Endothelial cell of umbilical vein (primary cell): Measurements from ENCODE around the gene KANSL1L. TPM values are rescaled to one million over a fixed set of nuclear protein-coding genes. Genes with fewer than 3 reads are reported as not detected.

Experiments used
- BruUV-seq: library from RNA; stranded (reverse); fragments of 400-500 nt; replicated peaks from 2 replicates; lab custom pipeline; 2021; lab: Mats Ljungman, UMichigan
- CTCF ChIA-PET: fragments of 300-600, 350-600 bp; sonication (Branson Sonifier 250); formaldehyde crosslinking; loops from one replicate; lab custom pipeline; 2021; ENCODE audit warnings: antibody characterized with exemption, inconsistent platforms; lab: Charles Lee
- POLR2A ChIA-PET: fragments of 300-600, 350-600 bp; sonication (Branson Sonifier 250); formaldehyde crosslinking; loops from one replicate; lab custom pipeline; 2021; ENCODE audit warnings: antibody characterized with exemption, inconsistent platforms; lab: Charles Lee
- DNase-seq: peaks from one replicate; pipeline ENCODE4 v3.0.0-alpha.2; 2011; ENCODE audit warnings: low read depth, low spot score
- FAIRE-seq: peaks from 2 replicates; lab custom pipeline; 2011; peaks lifted over from hg19 to GRCh38; lab: Jason Lieb, UNC
- H2AFZ ChIP-seq: 2 replicates; pipeline ENCODE4 v1.6.0; 2012; ENCODE audit warnings: low read depth, low read length, control low read depth, inconsistent platforms
- H3K27ac ChIP-seq: 2 replicates; pipeline ENCODE4 v1.5.1; 2011; ENCODE audit warnings: low read depth, mild to moderate bottlenecking, control low read depth, low read length, moderate library complexity; ENCODE audit not compliant: insufficient read depth
- H3K27me3 ChIP-seq, 2 experiments: 2 replicates each; pipeline versions ENCODE4 v1.6.0 to v1.6.1; 2011; ENCODE audit warnings: low read length in 2 of 2, mixed read lengths in 1 of 2; ENCODE audit not compliant: control insufficient read depth in 2 of 2, insufficient read depth in 2 of 2
- H3K36me3 ChIP-seq, 2 experiments: 2 replicates in 1 of 2; 3 replicates in 1 of 2; pipeline ENCODE4 v1.5.1; 2011; ENCODE audit warnings: low read length in 2 of 2, mild to moderate bottlenecking in 1 of 2, moderate library complexity in 1 of 2; ENCODE audit not compliant: control insufficient read depth in 2 of 2, insufficient read depth in 2 of 2; ENCODE audit errors: extremely low read depth in 1 of 2
- H3K4me1 ChIP-seq: 3 replicates; pipeline ENCODE4 v1.5.1; 2011; ENCODE audit warnings: mild to moderate bottlenecking, low read length; ENCODE audit not compliant: control insufficient read depth, insufficient read depth; ENCODE audit errors: extremely low read depth
- H3K4me2 ChIP-seq: 2 replicates; pipeline ENCODE4 v1.6.1; 2011; ENCODE audit warnings: low read length, control low read depth, mixed read lengths; ENCODE audit not compliant: insufficient read depth
- H3K4me3 ChIP-seq, 3 experiments: fragments of 200-600 bp in 1 of 3; sonication (generic), shearing (Covaris generic) in 1 of 3; replicated peaks in 1 of 3; 2 replicates each; pipeline ENCODE4 v1.5.1; 2011 to 2016; ENCODE audit warnings: control low read depth in 3 of 3, low read length in 3 of 3, mild to moderate bottlenecking in 2 of 3, inconsistent platforms in 1 of 3, low read depth in 1 of 3, moderate library complexity in 1 of 3; ENCODE audit not compliant: insufficient read depth in 1 of 3
- H3K79me2 ChIP-seq: 2 replicates; pipeline ENCODE4 v1.6.0; 2012; ENCODE audit warnings: low read length, inconsistent platforms; ENCODE audit not compliant: control insufficient read depth, insufficient read depth
- H3K9ac ChIP-seq: replicated peaks from 2 replicates; pipeline ENCODE3; 2011; ENCODE audit warnings: low read length, control low read depth; ENCODE audit not compliant: insufficient read depth; ENCODE audit errors: extremely low read depth
- H3K9me1 ChIP-seq: replicated peaks from 3 replicates; pipeline ENCODE4 v1.6.0; 2011; ENCODE audit warnings: mild to moderate bottlenecking, low read length; ENCODE audit not compliant: control insufficient read depth, insufficient read depth; ENCODE audit errors: extremely low read depth
- H3K9me3 ChIP-seq: replicated peaks from 2 replicates; pipeline ENCODE4 v1.5.1; 2012; ENCODE audit warnings: low read length, inconsistent platforms; ENCODE audit not compliant: control insufficient read depth, insufficient read depth
- H4K20me1 ChIP-seq: replicated peaks from 2 replicates; pipeline ENCODE3; 2011; ENCODE audit warnings: mild to moderate bottlenecking, low read length; ENCODE audit not compliant: control insufficient read depth, insufficient read depth; ENCODE audit errors: extremely low read depth
- EZH2 ChIP-seq: IDR thresholded peaks from 2 replicates; pipeline ENCODE4 v1.6.1; 2012; ENCODE audit warnings: borderline replicate concordance, low read depth, mild to moderate bottlenecking, moderate library complexity, low read length, inconsistent platforms; ENCODE audit not compliant: severe bottlenecking
- GATA2 ChIP-seq: IDR thresholded peaks from 2 replicates; pipeline ENCODE4 v1.7.0; 2011; ENCODE audit warnings: low read depth, mild to moderate bottlenecking, moderate library complexity, mixed read lengths, low read length; ENCODE audit not compliant: insufficient read length, insufficient read depth
- JUN ChIP-seq: IDR thresholded peaks from 2 replicates; pipeline ENCODE4 v1.6.1; 2011; ENCODE audit warnings: borderline replicate concordance, low read depth; ENCODE audit not compliant: insufficient read length, insufficient read depth
- POLR2AphosphoS5 ChIP-seq: IDR thresholded peaks from 2 replicates; pipeline ENCODE4 v1.6.1; 2012; ENCODE audit warnings: low read depth, mild to moderate bottlenecking, control low read depth, low read length, moderate library complexity; ENCODE audit not compliant: insufficient read depth
- dilution Hi-C: fragments of 300-500 bp; cut with MboI; formaldehyde crosslinking; loops from one replicate; pipeline ENCODE4 v1.15.0; 2019; ENCODE audit warnings: low sequenced_read_pairs; ENCODE audit not compliant: extremely low pct_ligation_motif_present
- intact Hi-C: fragments of 100-400 bp; cut with micrococcal nuclease; formaldehyde crosslinking; loops from one replicate; pipeline ENCODE4 v1.10.0; 2022
- polyA plus RNA-seq, 4 experiments: library from polyadenylated mRNA; depleted of rRNA in 3 of 4; stranded (reverse) in 3 of 4; unstranded in 1 of 4; fragments of >200 nt; gene quantifications; 2 replicates each; pipeline versions ENCODE4 v1.2.1 to v1.2.3, GENCODE V29; 2011 to 2012; ENCODE audit warnings: missing spikeins in 1 of 4
- total RNA-seq: library from RNA; stranded (reverse); gene quantifications from 2 replicates; pipeline ENCODE4 v1.2.3, GENCODE V29; 2021
- TF ChIP-seq, protein P1 (sequence below), 2 donors: IDR thresholded peaks; 1 replicate in 1 of 2; 2 replicates in 1 of 2; pipeline ENCODE4 v1.5.1; 2011; ENCODE audit warnings: low read length in 2 of 2, mild to moderate bottlenecking in 2 of 2, moderate library complexity in 2 of 2, control low read depth in 1 of 2, inconsistent platforms in 1 of 2, low read depth in 1 of 2; ENCODE audit not compliant: insufficient read depth in 1 of 2; ENCODE audit errors: extremely low read depth in 1 of 2
- TF ChIP-seq, protein P2 (sequence below): IDR thresholded peaks from 2 replicates; pipeline ENCODE4 v1.6.1; 2011; ENCODE audit not compliant: insufficient read depth, insufficient read length

KANSL1L gene
- total and polyA plus RNA-seq, 2 donors (not counting 3 experiments of a cell fraction or from before 2014, with no cell fraction given) = 4.3 to 14.0 TPM

- no TSS peak for BruUV-seq
- intact Hi-C loops (no loop called here), dilution Hi-C loops (no loop called here)
- H3K79me2 ChIP-seq = no peaks in the 10 kb centered on the region
- CTCF ChIA-PET = interaction anchor here (1.0 to 1.4 kb wide), 3 partner anchors 10 to 25 kb away, joined by 3 read pairs; no protein-coding TSS in a partner anchor
- no peaks in the 10 kb centered on the region for H3K36me3 ChIP-seq
- DNase-seq (no peak), FAIRE-seq (no peak)
- no peak overlapping the region for H3K4me3 ChIP-seq
- H4K20me1 ChIP-seq = no peaks in the 10 kb centered on the region
- no peaks in the 10 kb centered on the region for H3K9me1 ChIP-seq
- H3K27ac ChIP-seq = no peak overlapping the region
- no peak for TF ChIP-seq JUN
- TF ChIP-seq GATA2 = no peak
- TF ChIP-seq, protein P1, sequence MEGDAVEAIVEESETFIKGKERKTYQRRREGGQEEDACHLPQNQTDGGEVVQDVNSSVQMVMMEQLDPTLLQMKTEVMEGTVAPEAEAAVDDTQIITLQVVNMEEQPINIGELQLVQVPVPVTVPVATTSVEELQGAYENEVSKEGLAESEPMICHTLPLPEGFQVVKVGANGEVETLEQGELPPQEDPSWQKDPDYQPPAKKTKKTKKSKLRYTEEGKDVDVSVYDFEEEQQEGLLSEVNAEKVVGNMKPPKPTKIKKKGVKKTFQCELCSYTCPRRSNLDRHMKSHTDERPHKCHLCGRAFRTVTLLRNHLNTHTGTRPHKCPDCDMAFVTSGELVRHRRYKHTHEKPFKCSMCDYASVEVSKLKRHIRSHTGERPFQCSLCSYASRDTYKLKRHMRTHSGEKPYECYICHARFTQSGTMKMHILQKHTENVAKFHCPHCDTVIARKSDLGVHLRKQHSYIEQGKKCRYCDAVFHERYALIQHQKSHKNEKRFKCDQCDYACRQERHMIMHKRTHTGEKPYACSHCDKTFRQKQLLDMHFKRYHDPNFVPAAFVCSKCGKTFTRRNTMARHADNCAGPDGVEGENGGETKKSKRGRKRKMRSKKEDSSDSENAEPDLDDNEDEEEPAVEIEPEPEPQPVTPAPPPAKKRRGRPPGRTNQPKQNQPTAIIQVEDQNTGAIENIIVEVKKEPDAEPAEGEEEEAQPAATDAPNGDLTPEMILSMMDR (IDR thresholded peaks at IDR 0.05; ENCODE audit: extremely low read depth in 1 of 2, insufficient read depth in 1 of 2, low read depth in 1 of 2, low read length in 2 of 2) = no peak
- no peak for TF ChIP-seq EZH2
- TF ChIP-seq POLR2AphosphoS5 = no peak
- TF ChIP-seq, protein P2, sequence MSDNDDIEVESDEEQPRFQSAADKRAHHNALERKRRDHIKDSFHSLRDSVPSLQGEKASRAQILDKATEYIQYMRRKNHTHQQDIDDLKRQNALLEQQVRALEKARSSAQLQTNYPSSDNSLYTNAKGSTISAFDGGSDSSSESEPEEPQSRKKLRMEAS = no peak
- no peak overlapping the region for H3K9ac ChIP-seq
- POLR2A ChIA-PET = no interaction called here
- no peaks in the 10 kb centered on the region for H3K9me3 ChIP-seq
- H3K4me2 ChIP-seq = no peak overlapping the region
- no peaks in the 10 kb centered on the region for H3K27me3 ChIP-seq
- no peak overlapping the region for H2AFZ ChIP-seq
- no peaks in the 10 kb centered on the region for H3K4me1 ChIP-seq
These were observed 71.3 kb downstream of the KANSL1L start for GRCh38 chr2:210099940-210100339.
